ENCODE measurements around the gene DSEL.

DNA sequence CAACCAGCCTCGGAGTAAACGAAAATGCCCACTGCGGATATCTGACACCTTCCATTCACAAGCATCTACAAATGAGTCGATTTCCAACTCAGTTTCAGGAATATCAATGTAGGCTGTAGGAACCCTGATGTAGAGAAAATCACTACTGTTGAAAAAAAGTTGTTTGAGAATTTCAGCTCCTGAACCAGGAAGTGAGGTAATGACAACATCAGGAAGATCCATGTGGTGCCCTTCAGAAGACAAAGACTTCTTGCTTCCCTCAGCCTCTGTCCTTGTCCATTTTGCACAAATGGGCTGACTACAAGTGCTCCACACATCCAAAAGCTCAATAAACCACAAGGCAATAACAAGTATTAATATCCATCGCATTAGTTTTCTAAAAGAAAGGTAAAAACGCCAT, 4.7 kb downstream of the DSEL start:
- TF ChIP-seq POLR2A (IDR thresholded peaks at IDR 0.05), result no peak
- TF ChIP-seq, protein P1, sequence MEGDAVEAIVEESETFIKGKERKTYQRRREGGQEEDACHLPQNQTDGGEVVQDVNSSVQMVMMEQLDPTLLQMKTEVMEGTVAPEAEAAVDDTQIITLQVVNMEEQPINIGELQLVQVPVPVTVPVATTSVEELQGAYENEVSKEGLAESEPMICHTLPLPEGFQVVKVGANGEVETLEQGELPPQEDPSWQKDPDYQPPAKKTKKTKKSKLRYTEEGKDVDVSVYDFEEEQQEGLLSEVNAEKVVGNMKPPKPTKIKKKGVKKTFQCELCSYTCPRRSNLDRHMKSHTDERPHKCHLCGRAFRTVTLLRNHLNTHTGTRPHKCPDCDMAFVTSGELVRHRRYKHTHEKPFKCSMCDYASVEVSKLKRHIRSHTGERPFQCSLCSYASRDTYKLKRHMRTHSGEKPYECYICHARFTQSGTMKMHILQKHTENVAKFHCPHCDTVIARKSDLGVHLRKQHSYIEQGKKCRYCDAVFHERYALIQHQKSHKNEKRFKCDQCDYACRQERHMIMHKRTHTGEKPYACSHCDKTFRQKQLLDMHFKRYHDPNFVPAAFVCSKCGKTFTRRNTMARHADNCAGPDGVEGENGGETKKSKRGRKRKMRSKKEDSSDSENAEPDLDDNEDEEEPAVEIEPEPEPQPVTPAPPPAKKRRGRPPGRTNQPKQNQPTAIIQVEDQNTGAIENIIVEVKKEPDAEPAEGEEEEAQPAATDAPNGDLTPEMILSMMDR (IDR thresholded peaks at IDR 0.05), result no peak

Data from Peyer's patch (tissue), 4 donors.